CD8-positive, alpha-beta memory T cell (primary cell): Measurements from ENCODE around the gene PANX2. TPM values are rescaled to one million over a fixed set of nuclear protein-coding genes. Genes with fewer than 3 reads are reported as not detected.

Experiments used
- CTCF ChIA-PET: fragments of 350-600 bp; sonication (Branson Sonifier 250); formaldehyde crosslinking; loops from one replicate; lab custom pipeline; 2021; ENCODE audit warnings: antibody characterized with exemption; lab: Charles Lee
- POLR2A ChIA-PET: fragments of 350-600 bp; sonication (Branson Sonifier 250); formaldehyde crosslinking; loops from one replicate; lab custom pipeline; 2021; ENCODE audit warnings: antibody characterized with exemption; lab: Charles Lee
- DNase-seq, 5 donors: peaks; one replicate each; pipeline versions ENCODE4 v3.0.0 to v3.0.0-alpha.2; 2020 to 2022; ENCODE audit warnings: mixed read lengths in 1 of 5
- H3K27ac ChIP-seq: one replicate; pipeline ENCODE4 v1.7.0; 2013; ENCODE audit warnings: low read depth, mild to moderate bottlenecking, low read length, moderate library complexity
- H3K27me3 ChIP-seq: 2 replicates; pipeline ENCODE4 v1.7.0; 2013; ENCODE audit warnings: low read length, mild to moderate bottlenecking; ENCODE audit not compliant: insufficient read depth, poor library complexity, severe bottlenecking
- H3K36me3 ChIP-seq: 2 replicates; pipeline ENCODE4 v1.7.0; 2013; ENCODE audit warnings: mild to moderate bottlenecking, low read length, moderate library complexity; ENCODE audit not compliant: insufficient read depth
- H3K4me1 ChIP-seq: 2 replicates; pipeline ENCODE4 v1.7.0; 2013; ENCODE audit warnings: mild to moderate bottlenecking, low read length, moderate library complexity; ENCODE audit not compliant: insufficient read depth
- H3K4me3 ChIP-seq: 2 replicates; pipeline ENCODE4 v1.7.0; 2013; ENCODE audit warnings: mild to moderate bottlenecking, low read length
- H3K9me3 ChIP-seq: 2 replicates; pipeline ENCODE4 v1.7.0; 2013; ENCODE audit warnings: mild to moderate bottlenecking, low read length
- H3K27ac Mint-ChIP-seq, 8 donors: one replicate each; pipeline ENCODE4 v1.8.0; 2020 to 2021; ENCODE audit warnings: mixed read lengths in 8 of 8, mild to moderate bottlenecking in 6 of 8, inconsistent platforms in 3 of 8, moderate library complexity in 3 of 8
- H3K27me3 Mint-ChIP-seq, 2 donors: one replicate each; pipeline ENCODE4 v1.8.0; 2020 to 2021; ENCODE audit warnings: mixed read lengths in 2 of 2, mild to moderate bottlenecking in 1 of 2, moderate library complexity in 1 of 2
- H3K36me3 Mint-ChIP-seq, 3 donors: one replicate each; pipeline ENCODE4 v1.8.0; 2020 to 2021; ENCODE audit warnings: mixed read lengths in 3 of 3, inconsistent platforms in 1 of 3, mild to moderate bottlenecking in 1 of 3
- H3K4me1 Mint-ChIP-seq, 3 donors: one replicate each; pipeline ENCODE4 v1.8.0; 2020 to 2021; ENCODE audit warnings: mixed read lengths in 3 of 3, inconsistent platforms in 1 of 3, mild to moderate bottlenecking in 1 of 3
- H3K4me3 Mint-ChIP-seq, 7 donors: one replicate each; pipeline ENCODE4 v1.8.0; 2020 to 2021; ENCODE audit warnings: mixed read lengths in 7 of 7, mild to moderate bottlenecking in 6 of 7, moderate library complexity in 4 of 7, inconsistent platforms in 2 of 7
- H3K9me3 Mint-ChIP-seq, 5 donors: one replicate each; pipeline ENCODE4 v1.8.0; 2020 to 2022; ENCODE audit warnings: mixed read lengths in 5 of 5, mild to moderate bottlenecking in 3 of 5, moderate library complexity in 2 of 5, inconsistent platforms in 1 of 5
- polyA plus RNA-seq: library from polyadenylated mRNA; unstranded; fragments of 300-500 nt; fragmentation: Illumina TruSeq; gene quantifications from one replicate; pipeline ENCODE4 v1.2.3, GENCODE V29; 2021
- total RNA-seq, 2 experiments: library from RNA; stranded (reverse); gene quantifications; one replicate each; pipeline ENCODE4 v1.2.3, GENCODE V29; 2021

Gene PANX2
- total and polyA plus RNA-seq, 3 experiments from 2014 or later = 1.7 to 1.8 TPM; not detected in 1

DNA sequence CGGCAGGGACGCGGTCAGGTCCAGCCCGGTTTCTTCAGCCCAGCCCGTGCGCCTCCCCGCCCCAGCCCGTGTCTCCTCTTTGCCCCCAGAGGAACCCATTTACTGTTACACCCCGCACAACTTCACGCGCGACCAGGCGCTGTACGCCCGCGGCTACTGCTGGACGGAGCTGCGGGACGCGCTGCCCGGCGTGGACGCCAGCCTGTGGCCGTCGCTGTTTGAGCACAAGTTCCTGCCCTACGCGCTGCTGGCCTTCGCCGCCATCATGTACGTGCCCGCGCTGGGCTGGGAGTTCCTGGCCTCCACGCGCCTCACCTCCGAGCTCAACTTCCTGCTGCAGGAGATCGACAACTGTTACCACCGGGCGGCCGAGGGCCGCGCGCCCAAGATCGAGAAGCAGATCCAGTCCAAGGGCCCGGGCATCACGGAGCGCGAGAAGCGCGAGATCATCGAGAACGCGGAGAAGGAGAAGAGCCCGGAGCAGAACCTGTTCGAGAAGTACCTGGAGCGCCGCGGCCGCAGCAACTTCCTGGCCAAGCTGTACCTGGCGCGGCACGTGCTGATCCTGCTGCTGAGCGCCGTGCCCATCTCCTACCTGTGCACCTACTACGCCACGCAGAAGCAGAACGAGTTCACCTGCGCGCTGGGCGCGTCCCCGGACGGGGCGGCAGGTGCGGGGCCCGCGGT is 6.5 kb downstream of the PANX2 start:
- Mint-ChIP-seq H3K27ac (no peak overlapping the region), H3K9me3 (no peaks in the 10 kb centered on the region), H3K27me3 (peaks cover 8 to 11% of the 10 kb centered on the region in 2 donors), H3K4me3 (peak overlapping the region in 1 of 7 donors; percentile 36), H3K4me1 (peaks cover 0 to 5% (median 0%) of the 10 kb centered on the region in 3 donors), H3K36me3 (no peaks in the 10 kb centered on the region)
- DNase-seq = peak in 1 of 5 donors; percentile 44
- Histone ChIP-seq H3K27me3 (no peaks in the 10 kb centered on the region), H3K27ac (no peak overlapping the region), H3K36me3 (no peaks in the 10 kb centered on the region), H3K4me3 (no peak overlapping the region), H3K9me3 (no peaks in the 10 kb centered on the region), H3K4me1 (no peaks in the 10 kb centered on the region)
- CTCF ChIA-PET = interaction anchor here (0.6 kb wide), 1 partner anchor 237 kb away, joined by 3 read pairs; no protein-coding TSS in a partner anchor
- POLR2A ChIA-PET = no interaction called here

DNA sequence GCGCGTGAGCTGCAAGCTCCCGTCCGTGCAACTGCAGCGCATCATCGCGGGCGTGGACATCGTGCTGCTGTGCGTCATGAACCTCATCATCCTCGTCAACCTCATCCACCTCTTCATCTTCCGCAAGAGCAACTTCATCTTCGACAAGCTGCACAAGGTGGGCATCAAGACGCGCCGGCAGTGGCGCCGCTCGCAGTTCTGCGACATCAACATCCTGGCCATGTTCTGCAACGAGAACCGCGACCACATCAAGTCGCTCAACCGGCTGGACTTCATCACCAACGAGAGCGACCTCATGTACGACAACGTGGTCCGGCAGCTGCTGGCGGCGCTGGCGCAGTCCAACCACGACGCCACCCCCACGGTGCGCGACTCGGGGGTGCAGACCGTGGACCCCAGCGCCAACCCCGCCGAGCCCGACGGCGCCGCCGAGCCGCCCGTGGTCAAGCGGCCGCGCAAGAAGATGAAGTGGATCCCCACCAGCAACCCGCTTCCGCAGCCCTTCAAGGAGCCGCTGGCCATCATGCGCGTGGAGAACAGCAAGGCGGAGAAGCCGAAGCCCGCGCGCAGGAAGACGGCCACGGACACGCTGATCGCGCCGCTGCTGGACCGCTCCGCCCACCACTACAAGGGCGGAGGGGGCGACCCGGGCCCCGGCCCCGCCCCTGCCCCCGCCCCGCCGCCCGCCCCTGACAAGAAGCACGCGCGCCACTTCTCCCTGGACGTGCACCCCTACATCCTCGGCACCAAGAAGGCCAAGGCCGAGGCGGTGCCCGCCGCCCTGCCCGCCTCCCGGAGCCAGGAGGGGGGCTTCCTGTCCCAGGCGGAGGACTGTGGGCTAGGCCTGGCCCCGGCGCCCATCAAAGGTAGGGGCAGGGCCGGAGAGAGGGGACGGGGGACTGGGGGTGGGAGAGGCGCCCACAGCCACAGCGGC is 7.3 kb downstream of the PANX2 start:
- H3K36me3 ChIP-seq = no peaks in the 10 kb centered on the region
- ChIA-PET POLR2A (no interaction called here), CTCF (no interaction called here)
- DNase-seq = peak in 1 of 5 donors; percentile 44
- H3K9me3 Mint-ChIP-seq = no peaks in the 10 kb centered on the region
- no peaks in the 10 kb centered on the region for H3K27me3 ChIP-seq
- no peaks in the 10 kb centered on the region for H3K4me1 ChIP-seq
- no peak overlapping the region for H3K4me3 Mint-ChIP-seq
- H3K9me3 ChIP-seq = no peaks in the 10 kb centered on the region
- peak overlapping the region in 1 of 8 donors; percentile 90 for H3K27ac Mint-ChIP-seq
- H3K27ac ChIP-seq = no peak overlapping the region
- H3K27me3 Mint-ChIP-seq = peaks cover 4 to 5% of the 10 kb centered on the region in 2 donors
- H3K36me3 Mint-ChIP-seq = no peaks in the 10 kb centered on the region
- no peak overlapping the region for H3K4me3 ChIP-seq
- peaks cover 0 to 5% (median 0%) of the 10 kb centered on the region in 3 donors for H3K4me1 Mint-ChIP-seq

DNA sequence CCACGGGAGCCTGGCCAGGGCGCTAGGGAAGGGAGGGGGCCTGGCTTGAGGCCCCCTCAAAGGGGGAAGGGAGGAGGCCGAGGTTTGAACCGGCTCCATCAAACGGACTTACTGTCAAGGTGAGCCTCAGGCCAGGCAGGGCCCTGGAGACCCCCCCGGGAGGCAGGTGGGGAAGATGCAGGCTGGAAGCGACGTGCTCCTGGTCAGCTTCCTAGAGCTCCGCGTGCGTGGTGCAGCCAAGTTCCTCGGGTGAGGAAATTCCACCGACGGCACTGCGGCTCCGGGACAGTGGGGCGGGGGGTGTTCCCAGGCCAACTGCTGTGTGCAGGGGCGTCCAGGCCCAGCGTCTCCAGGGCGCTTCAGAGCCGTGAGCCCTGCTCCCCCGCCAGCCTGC is 7.9 kb downstream of the PANX2 start:
- H3K27me3 Mint-ChIP-seq = peaks cover 4 to 5% of the 10 kb centered on the region in 2 donors
- H3K27ac Mint-ChIP-seq = no peak overlapping the region
- H3K27me3 ChIP-seq = no peaks in the 10 kb centered on the region
- H3K27ac ChIP-seq = no peak overlapping the region
- CTCF ChIA-PET = no interaction called here
- no peaks in the 10 kb centered on the region for H3K4me1 ChIP-seq
- H3K36me3 ChIP-seq = no peaks in the 10 kb centered on the region
- peaks cover 0 to 5% (median 0%) of the 10 kb centered on the region in 3 donors for H3K4me1 Mint-ChIP-seq
- H3K9me3 ChIP-seq = no peaks in the 10 kb centered on the region
- H3K9me3 Mint-ChIP-seq = no peaks in the 10 kb centered on the region
- peak in 1 of 5 donors; percentile 48 for DNase-seq
- H3K4me3 Mint-ChIP-seq = no peak overlapping the region
- H3K4me3 ChIP-seq = no peak overlapping the region
- POLR2A ChIA-PET = no interaction called here
- no peaks in the 10 kb centered on the region for H3K36me3 Mint-ChIP-seq

DNA sequence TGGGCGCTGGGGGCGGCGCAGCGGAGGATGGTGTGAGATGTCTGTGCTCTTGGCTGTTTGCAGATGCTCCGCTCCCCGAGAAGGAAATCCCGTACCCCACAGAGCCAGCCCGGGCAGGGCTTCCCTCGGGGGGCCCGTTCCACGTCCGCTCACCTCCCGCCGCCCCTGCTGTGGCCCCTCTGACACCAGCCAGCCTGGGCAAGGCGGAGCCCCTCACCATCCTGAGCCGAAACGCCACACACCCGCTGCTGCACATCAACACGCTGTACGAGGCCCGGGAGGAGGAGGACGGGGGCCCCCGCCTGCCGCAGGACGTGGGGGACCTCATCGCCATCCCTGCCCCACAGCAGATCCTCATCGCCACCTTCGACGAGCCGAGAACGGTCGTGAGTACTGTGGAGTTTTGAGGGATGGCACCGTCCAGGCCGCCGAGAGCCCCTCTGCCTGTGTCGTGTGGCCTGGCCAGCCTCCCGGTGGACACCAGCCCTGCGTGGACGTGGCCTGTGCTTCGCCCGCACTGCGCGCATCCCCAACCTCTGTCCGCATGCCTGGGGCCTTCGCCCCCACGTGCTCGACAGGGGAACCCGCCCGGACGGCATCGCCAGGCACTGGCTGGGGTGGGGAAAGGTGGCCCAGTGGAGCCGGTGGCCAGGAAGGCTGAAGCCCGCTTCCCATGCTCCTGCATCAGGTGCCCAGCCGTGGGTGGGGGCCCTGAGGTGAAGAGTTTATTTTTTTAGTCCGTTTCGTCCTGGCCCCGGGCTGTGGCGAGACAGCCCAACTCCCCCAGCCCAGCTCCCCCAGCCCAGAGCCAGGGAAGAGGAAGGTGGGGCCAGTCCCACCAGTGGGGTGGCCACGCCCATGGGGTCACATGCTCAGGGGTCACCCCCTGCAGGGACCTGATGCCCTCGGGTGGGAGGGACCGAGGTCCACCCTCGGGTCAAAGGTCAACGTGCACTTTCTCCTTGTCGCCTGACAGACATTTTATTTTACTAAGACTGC is 8.6 kb downstream of the PANX2 start:
- ChIA-PET POLR2A (no interaction called here), CTCF (no interaction called here)
- Histone ChIP-seq H3K27ac (no peak overlapping the region), H3K4me1 (no peaks in the 10 kb centered on the region), H3K4me3 (no peak overlapping the region), H3K9me3 (no peaks in the 10 kb centered on the region), H3K36me3 (no peaks in the 10 kb centered on the region), H3K27me3 (no peaks in the 10 kb centered on the region)
- Mint-ChIP-seq H3K27me3 (peaks cover 3 to 5% of the 10 kb centered on the region in 2 donors), H3K4me1 (peaks cover 0 to 5% (median 0%) of the 10 kb centered on the region in 3 donors), H3K9me3 (no peaks in the 10 kb centered on the region), H3K4me3 (peak overlapping the region in 1 of 7 donors; percentile 26), H3K36me3 (no peaks in the 10 kb centered on the region), H3K27ac (no peak overlapping the region)
- peak in 1 of 5 donors; percentile 43 for DNase-seq

DNA sequence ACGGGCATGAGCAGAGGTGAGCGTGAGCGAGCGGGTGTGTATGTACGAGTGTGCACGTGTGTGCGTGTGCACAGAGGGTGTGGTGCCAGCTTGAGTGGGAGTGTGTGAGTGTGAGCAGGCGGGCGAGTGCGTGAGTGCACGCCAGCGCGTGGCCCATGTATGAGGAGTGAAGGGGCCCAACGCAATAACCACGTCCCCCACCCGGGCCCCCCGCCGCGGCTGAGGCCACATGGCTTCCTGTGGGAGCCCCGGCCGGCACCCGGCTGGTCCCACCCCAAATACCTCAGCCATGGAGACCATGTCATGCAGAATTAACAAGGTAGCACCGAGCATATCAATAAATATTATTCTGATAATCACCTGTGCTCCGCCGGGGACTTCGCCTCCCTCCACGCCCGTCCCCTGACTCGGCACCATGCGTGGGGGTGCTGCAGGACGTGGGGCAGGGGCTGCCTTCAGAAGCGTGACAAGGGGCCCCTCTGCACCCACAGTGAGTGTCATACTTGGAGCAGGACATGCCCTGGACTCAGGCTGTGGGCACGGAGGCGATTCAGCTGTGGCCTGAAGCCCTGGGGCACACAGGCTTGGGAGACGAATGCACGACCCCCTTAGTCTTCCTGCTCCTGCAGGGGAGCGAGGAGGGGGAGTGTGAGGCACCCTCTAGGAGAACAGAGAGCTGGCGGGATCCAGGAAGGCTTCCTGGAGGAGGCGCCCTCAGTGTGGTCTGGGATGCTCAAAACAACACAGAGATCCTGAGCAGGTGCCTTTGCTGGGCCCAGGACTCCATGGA is 9.6 kb downstream of the PANX2 start:
- H3K9me3 ChIP-seq = no peaks in the 10 kb centered on the region
- peak in 1 of 5 donors; percentile 45 for DNase-seq
- H3K27me3 Mint-ChIP-seq = peaks cover 0 to 5% of the 10 kb centered on the region in 2 donors
- ChIA-PET CTCF (no interaction called here), POLR2A (no interaction called here)
- H3K4me1 ChIP-seq = peaks cover 1% of the 10 kb centered on the region
- H3K36me3 Mint-ChIP-seq = no peaks in the 10 kb centered on the region
- no peak overlapping the region for H3K27ac ChIP-seq
- H3K4me3 ChIP-seq = no peak overlapping the region
- H3K27ac Mint-ChIP-seq = peak overlapping the region in 1 of 8 donors; percentile 4
- no peaks in the 10 kb centered on the region for H3K9me3 Mint-ChIP-seq
- no peaks in the 10 kb centered on the region for H3K36me3 ChIP-seq
- H3K27me3 ChIP-seq = no peaks in the 10 kb centered on the region
- H3K4me1 Mint-ChIP-seq = peaks cover 0 to 9% (median 0%) of the 10 kb centered on the region in 3 donors
- peak overlapping the region in 1 of 7 donors; percentile 26 for H3K4me3 Mint-ChIP-seq

DNA sequence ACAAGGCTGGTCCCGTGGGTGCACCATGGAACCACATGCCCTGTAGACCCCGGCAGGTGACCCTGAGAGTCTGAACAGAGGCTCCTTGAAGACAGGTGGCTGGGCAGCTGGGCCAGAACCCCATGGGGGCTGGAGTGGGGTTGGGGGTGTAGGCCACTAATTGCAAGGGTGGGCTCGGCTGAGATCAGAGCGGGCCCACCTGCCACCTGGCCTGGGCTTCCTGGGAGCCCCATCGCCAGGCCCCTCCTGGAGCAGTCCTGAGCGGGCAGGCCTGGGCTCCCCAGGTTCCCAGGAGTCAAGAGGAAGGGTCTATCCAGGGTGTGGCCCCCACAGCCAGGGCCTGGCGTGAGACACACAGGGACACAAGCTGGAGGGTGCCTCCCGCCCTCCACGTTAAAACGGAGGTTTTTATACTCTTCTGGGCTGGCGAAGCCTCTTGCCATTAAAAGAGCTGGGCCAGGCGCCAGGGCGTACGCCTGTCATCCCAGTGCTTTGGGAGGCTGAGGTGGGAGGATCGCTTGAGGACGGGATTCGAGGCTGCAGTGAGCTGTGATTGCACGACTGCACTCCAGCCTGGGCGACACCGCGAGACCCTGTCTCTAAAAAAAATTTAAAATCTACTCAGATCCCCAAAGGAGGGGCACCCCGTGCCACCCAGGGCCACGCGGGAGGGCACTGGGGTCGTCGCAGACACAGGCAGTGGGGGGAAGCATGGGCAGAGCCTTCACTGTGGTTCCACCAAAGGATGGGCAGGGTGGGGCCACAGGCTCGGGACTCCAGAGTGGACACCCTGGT is 10.4 kb downstream of the PANX2 start:
- POLR2A ChIA-PET = interaction anchor here (0.6 kb wide), 1 partner anchor 29 kb away, joined by 3 read pairs; no protein-coding TSS in a partner anchor
- H3K27me3 Mint-ChIP-seq = peaks cover 2 to 5% of the 10 kb centered on the region in 2 donors
- CTCF ChIA-PET = no interaction called here
- no peaks in the 10 kb centered on the region for H3K9me3 Mint-ChIP-seq
- H3K4me3 Mint-ChIP-seq = peak overlapping the region in 1 of 7 donors; percentile 40
- H3K4me3 ChIP-seq = no peak overlapping the region
- no peak overlapping the region for H3K27ac ChIP-seq
- peaks cover 2 to 12% (median 3%) of the 10 kb centered on the region in 3 donors for H3K4me1 Mint-ChIP-seq
- H3K4me1 ChIP-seq = peaks cover 4% of the 10 kb centered on the region
- peak in 1 of 5 donors; percentile 43 for DNase-seq
- no peaks in the 10 kb centered on the region for H3K36me3 Mint-ChIP-seq
- no peaks in the 10 kb centered on the region for H3K9me3 ChIP-seq
- no peak overlapping the region for H3K27ac Mint-ChIP-seq
- H3K27me3 ChIP-seq = no peaks in the 10 kb centered on the region
- H3K36me3 ChIP-seq = no peaks in the 10 kb centered on the region
